Fibroblast of skin of left quadriceps (primary cell): ENCODE measurements around the gene MED15.

Experiments used
- DNase-seq, 2 experiments: peaks; one replicate each; pipeline ENCODE4 v3.0.0-alpha.2; 2013; ENCODE audit warnings: low read depth in 2 of 2

Gene MED15

DNA sequence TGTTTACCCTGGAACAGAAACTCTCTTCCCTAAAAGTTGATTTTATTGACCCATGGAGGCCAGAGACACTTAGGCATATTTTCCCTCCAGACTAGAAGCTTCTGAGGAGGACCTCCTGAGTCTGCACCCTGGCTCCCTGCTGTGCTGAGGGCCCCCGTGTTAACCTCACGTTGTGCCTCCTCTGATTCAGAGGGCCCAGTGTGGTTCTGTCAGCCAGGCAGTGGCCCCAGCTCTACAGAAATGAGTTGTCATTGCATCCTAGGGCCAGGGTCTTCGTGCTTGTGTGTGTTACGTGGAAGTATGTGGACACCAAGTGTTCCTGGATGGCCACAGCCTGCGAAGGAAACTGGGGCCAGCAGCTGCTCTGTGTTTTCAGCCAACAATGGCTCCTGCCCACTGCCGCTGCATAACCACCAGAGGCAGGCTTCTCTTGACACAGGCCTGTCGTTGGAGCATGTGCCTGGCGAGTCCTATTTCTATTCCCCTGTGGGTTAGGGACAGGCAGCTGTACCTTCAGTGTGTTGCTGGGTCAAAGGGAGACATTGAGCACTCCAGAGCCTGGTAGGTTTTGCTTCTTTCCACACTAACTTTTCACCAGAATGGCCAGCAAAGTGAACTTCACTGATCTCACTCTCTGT lies 44.5 kb downstream of the MED15 start:
- DNase-seq: no peak

DNA sequence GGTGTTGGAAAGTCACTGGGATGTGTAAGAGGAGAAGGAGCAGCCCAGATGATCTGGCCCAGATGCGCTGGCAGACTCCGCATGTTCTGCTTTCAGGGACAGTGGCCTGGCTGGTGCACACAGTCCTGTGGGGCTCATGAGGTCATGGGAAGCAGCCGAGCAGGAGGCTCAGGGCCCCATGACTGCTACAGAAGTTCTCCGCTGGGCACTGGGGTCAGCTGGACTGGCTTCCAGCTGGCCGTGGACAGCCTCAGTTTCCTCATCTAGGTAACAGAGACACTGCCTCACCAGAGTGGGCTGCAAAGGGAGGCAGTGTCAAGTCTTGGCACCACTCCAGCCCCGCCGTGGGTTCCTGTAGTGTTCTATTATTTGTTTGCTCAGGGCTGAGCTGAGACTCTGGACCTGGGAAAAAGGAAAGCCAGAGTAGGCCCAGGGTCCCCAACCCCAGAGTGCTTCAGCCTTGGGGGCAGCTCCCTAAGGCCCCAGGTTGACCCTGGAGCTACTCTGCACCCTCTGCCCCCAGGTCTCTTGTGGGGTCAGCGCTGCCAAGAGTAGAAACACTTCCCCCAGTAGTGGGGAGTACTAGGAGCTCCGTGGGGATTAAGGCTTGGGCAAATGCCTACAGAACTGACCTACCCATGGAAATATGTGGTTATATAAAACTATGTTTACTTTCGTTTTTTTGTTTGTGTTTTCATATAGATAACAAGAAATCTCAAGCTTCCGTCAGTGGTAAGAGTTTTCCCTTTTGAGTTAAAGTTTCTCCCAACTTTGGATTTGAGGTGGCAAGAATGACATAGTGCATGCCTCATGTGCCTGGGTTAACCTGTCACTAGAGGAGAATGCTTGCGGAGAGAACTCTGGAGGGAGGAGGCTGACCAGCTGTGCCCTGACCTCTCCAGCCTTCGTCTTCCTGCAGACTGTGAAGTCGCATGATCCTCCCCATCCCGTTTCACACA lies 45.3 kb downstream of the MED15 start:
- DNase-seq: no peak

DNA sequence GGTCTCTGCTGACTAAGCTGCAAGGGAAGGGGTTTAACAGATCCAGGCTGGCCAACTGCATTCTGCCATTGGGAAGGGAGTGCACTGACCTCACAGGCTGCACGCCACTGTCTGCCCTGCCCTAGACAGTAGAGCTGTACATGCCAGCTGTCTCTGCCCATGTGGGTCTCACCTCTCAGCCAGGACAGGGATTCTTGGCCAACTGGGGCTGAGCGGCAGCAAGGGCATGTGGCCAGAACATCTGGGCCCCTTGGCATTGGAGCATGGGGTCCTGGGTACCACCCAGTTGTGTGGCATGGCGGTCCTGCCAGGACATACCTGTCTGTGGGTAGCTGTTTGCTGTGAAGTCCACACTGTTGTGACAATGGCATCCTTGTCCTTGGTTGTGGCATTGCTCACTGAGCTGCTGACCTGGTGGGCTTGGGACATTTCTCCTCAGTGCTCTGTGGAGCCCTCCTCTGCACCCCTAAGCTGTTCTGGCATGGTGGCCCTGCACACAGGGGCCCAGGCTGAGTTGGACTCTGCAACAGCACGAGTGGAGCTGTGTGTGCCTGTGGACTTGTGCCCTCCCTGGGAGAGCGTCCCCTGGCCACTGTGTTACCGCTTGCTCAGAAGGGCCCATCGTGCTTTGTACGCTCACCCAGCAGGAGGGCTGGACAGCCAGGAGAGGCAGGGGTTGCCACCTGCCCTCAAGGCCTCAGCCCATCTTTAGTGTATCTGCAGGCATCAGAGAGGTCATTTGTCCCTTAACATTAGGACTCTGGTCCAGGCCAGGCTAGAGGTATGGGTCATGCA lies 46.7 kb downstream of the MED15 start:
- no peak for DNase-seq

GRCh38 chr22:20554824-20555223 lies 47.4 kb downstream of the MED15 start:
- no peak for DNase-seq

DNA sequence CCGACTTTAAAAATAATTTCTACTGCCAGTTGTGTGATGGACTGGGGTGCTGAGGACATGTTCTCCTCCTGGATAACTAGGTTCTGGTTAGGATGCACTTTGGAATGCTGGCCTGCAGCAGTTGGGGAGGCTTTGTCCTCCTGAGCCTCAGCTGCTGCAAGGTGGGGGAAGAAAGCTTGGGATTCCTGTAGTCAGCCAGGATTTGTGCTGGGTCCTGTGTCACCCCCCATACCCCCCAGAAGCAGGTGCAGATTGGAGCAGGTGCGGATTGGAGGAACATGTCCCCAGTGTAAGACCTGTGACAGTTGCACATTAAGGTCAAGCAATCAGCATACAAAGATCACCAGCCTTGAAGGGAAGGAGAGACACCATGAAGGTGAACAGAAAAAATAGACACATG lies 51.1 kb downstream of the MED15 start:
- no peak for DNase-seq

DNA sequence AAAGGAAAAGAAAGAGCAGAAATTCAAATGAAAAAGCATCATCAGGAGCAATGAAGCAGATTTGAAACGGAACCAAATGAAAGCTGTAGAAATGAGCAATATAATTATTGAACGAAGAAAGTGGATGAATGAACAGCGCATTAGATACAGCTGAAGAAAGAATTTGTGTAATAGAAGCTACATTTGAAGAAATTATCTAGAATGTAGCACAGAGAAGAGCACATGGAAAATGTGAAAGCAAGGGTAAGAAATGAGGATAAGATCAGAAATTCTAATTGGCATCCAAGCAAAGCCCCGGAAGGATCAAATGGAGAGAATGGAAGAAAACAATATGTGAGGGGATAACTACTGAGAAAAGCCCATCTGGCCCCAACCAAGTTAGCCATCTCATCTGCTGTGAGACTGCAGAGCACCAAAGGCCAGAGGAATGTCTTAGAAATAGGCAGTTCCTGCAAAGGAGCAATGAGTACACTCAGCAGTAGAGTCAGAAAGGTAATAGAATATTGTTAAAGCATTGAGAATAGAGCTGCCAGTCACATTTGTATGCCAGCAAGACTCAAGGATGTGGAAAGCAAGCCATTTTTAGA lies 51.9 kb downstream of the MED15 start:
- no peak for DNase-seq

DNA sequence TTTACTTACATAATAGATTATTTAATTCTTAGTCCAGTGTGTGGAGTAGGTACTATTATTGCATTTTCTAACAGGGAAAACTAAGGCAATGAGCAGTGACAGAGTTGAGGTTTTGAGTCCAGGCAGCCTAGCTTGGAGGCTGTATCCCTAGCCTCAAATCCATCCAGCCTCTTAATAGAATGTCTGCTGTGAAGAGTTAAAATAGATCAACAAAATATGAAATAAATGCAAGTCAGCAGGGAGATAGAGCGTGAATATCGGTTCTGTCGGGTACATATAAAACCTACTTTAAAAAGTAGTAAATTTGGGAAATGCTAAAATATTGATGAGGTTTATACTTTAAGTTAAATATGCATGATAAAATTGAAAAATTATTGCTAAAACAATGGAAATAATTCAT lies 53.3 kb downstream of the MED15 start:
- DNase-seq: no peak

- no peak for DNase-seq
Measured at GRCh38 chr22:20561882-20562281, 54.5 kb downstream of the MED15 start.

- DNase-seq: no peak
Measured at GRCh38 chr22:20562607-20563465, 55.4 kb downstream of the MED15 start.

- DNase-seq: no peak
Measured at GRCh38 chr22:20563466-20563906, 56.1 kb downstream of the MED15 start.

DNA sequence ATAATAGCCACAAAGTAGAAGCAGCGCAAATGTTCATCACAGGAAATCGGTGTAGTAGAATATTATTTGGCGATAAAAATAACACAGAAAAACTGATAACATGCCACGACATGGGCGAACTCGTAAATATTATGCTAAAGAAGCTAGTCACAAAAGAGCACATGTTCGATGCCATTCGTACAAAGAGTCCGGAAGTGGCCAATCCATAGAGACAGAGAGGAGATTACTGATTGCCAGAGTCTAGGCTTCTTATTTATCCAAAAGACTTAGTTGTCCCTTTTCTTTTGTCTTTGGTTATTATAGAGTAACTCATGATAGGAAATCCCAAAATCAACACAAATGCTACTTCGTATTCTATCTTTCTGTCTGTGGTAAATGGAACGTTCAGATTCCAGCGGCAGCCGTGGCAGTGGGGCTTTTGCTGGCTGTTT lies 56.5 kb downstream of the MED15 start:
- no peak for DNase-seq

DNA sequence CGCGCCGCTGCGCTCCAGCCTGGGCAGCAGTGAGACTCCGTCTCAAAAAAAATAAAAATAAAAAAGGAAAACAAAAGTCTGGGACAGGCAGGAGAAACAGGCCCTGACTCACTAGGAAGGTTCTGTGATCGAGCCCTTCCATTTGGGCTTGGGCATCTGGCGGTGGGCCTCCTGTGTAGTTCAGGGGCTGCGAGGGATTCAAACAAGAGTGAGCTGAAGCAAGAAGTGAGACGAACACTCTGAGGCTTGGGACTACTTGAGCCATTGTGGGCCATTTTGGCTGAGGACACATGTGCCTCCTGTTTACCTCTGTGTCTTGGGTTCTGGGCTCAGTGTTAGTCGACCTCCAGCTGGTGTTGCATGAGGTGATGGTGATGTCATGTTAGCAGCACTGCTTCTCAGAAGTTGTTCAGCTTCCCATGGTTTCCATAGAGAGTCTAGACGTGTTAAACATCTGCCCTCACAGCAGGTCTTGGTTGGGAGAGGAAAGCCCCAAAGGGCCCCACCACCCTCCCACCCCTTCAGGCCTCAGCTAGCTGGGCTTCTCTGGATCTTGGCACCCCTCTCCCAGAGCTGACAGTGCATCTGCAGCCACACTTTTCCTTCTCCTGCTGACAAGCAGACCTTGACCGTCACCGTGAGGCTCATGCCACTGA lies 57.8 kb downstream of the MED15 start:
- DNase-seq: no peak

DNA sequence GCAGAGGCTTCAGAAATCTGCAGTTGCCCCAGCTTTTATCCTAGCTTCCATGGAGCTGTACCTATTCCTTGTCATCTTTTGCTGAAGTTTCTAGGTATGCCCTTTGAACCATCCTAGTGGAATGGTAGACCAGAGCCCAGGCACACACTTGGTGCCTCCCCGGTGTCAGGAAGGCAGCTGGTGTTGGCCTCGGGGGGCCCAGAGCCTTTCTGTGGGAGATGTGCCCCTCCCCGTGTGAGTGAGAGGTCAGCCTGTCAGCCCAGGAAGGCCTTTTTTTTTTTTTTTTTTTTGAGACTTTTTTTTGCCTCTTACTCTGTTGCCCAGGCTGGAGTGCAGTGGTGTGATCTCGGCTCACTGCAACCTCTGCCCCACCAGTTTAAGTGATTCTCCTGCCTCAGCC lies 58.4 kb downstream of the MED15 start:
- no peak for DNase-seq

DNA sequence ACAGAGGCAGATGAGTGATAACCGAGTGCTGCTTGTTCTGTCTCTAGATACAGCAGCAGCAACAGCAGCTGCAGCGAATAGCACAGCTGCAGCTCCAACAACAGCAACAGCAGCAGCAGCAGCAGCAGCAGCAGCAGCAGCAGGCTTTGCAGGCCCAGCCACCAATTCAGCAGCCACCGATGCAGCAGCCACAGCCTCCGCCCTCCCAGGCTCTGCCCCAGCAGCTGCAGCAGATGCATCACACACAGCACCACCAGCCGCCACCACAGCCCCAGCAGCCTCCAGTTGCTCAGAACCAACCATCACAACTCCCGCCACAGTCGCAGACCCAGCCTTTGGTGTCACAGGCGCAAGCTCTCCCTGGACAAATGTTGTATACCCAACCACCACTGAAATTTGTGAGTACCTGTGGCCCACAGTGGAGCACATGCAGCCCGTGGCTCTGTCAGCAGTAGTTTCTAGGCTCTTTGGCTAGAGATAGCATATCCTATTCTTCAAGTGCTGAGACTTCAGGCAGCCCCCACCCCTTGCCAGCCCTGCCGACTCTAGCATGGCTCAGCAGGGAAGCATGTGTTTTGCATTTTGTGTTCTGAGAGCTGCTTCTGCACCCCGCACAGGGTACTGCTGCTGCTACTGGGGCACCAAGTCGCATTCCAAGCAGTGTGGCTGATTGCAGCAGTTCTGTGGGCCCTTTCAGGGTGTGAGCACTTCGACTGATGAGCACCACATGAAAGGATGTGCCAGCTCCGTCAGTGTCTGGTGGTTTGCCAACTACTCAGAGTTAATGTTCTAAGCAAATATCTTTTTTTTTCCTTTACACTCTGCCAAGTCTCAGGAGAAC lies 59.2 kb downstream of the MED15 start:
- peak; percentile 56 to 61 for DNase-seq

DNA sequence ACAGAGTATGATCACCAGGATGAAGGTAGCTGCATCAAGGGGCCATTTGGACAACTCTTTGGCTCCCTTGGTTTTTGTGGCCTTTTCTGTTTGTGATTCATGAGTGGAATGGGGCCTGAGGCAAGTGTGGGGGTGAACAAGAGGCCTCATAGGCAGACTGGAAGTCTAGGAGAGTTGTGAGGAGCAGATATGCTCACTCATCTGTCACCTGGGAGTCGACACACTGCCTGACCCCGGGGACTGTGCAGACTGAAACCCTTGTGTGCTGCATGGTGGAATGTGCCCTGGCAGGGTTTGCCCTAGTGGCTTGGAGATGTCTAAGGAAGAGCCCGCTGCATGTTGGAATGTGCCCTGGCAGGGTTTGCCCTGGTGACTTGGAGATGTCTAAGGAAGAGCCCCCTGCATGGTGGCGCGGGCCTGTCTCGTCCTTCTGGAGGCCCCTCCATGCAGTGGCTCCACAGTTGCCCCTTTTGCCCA lies 60.0 kb downstream of the MED15 start:
- DNase-seq: no peak

DNA sequence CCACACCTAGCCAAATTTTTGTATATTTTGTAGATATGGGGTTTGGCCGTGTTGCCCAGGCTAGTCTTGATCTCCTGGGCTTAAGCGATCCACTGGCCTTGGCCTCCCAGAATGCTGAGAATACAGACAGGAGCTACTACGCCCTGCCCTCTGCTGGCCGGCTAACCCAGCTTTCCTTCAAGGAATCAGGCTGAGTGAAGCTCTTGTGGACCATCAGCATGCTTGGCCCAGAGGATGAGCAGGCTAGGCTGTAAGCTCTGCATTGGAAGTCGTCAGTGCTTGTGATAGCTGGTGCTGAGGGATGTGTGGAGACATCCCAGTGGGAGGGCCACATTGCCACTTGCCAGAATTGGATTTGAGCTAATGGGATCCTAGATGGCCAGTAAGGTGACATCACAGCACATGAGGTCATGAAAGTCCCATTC lies 60.6 kb downstream of the MED15 start:
- DNase-seq: no peak

DNA sequence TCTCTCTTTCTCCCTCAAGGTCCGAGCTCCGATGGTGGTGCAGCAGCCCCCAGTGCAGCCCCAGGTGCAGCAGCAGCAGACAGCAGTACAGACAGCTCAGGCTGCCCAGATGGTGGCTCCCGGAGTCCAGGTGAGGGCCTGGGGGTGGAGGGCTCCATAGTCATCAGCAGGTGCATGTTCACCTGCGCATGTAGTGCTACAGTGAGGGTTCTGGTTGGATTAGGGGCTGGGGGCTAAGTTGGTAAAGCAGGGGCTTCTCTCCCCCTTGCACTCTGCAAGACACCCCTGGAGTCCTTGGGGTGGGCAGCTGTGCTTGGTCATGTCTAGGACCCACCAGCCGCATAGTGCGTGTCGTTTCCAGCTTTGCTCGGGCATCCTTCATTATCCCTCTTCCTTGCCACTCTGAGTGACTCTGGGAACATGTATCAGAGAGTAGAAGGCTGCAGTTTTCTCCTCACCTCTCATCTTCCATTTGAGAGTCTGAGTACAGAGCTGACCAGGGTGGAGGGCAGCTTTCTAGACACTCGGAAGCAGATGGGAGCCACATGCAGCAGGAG lies 61.2 kb downstream of the MED15 start:
- no peak for DNase-seq

GRCh38 chr22:20569059-20570058 lies 61.9 kb downstream of the MED15 start:
- DNase-seq: peak; percentile 94
